ENCODE measurements around the gene MACROD2.

GRCh38 chr20:15139522-15139921 is 1144.2 kb downstream of the MACROD2 start:
- no peak for TF ChIP-seq ZNF596 (tag by site-specific recombination; IDR thresholded peaks at IDR 0.05)
- no peak for TF ChIP-seq ZNF350 (tag by site-specific recombination; IDR thresholded peaks at IDR 0.05)
- TF ChIP-seq ZBTB10 (tag by site-specific recombination; IDR thresholded peaks at IDR 0.05): no peak
- no peak for TF ChIP-seq CTCF (tag by site-specific recombination; IDR thresholded peaks at IDR 0.05)
- no peak for TF ChIP-seq ZNF223 (tag by site-specific recombination; IDR thresholded peaks at IDR 0.05)
- TF ChIP-seq ELK4 (IDR thresholded peaks at IDR 0.05; ENCODE audit: borderline replicate concordance, low read depth, low read length): no peak
- TF ChIP-seq HOXA7 (CRISPR knock-in tag; IDR thresholded peaks at IDR 0.05; ENCODE audit: borderline replicate concordance): no peak
- TF ChIP-seq ZNF169 (tag by site-specific recombination; IDR thresholded peaks at IDR 0.05): no peak
- TF ChIP-seq ZNF112 (tag by site-specific recombination; IDR thresholded peaks at IDR 0.05): no peak
- no peak for TF ChIP-seq PATZ1 (tag by site-specific recombination; IDR thresholded peaks at IDR 0.05)
